Body of pancreas (tissue), 4 donors: ENCODE data around the gene SEC24D. TPM values are rescaled to one million over a fixed set of nuclear protein-coding genes. Genes with fewer than 3 reads are reported as not detected.
A peak's percentile ranks its signal among the peaks of the same experiment; 100 is the strongest.

Experiments
- ATAC-seq: fragments of 150-250 bp; one replicate; pipeline ENCODE4 v1.9.1; 2016
- DNase-seq, 4 donors: peaks; one replicate each; pipeline ENCODE4 v3.0.0-alpha.2; 2019
- H3K27ac ChIP-seq, 4 donors: fragments of 200-600 bp; sonication (generic); 1 replicate in 3 of 4; 2 replicates in 1 of 4; pipeline versions ENCODE4 v1.5.1 to v1.6.1; 2016 to 2019; ENCODE audit warnings: mild to moderate bottlenecking in 1 of 4, mixed read lengths in 1 of 4, moderate library complexity in 1 of 4
- H3K27me3 ChIP-seq, 2 donors: fragments of 200-600 bp; sonication (generic); one replicate each; pipeline ENCODE4 v1.6.0; 2016; ENCODE audit warnings: mild to moderate bottlenecking in 1 of 2
- H3K36me3 ChIP-seq, 2 donors: fragments of 200-600 bp; sonication (generic); replicated peaks in 1 of 2; 2 replicates each; pipeline ENCODE4 v1.5.1; 2016; ENCODE audit warnings: low read depth in 2 of 2; ENCODE audit not compliant: insufficient read depth in 1 of 2
- H3K4me1 ChIP-seq: fragments of 200-600 bp; sonication (generic); one replicate; pipeline ENCODE4 v1.6.0; 2016
- H3K4me3 ChIP-seq, 2 donors: fragments of 200-600 bp; sonication (generic); 1 replicate in 1 of 2; 2 replicates in 1 of 2; pipeline ENCODE4 v1.5.1; 2016 to 2019
- H3K9me3 ChIP-seq, 3 donors: fragments of 200-600 bp; sonication (generic); 1 replicate in 2 of 3; 2 replicates in 1 of 3; pipeline ENCODE4 v1.5.1; 2016
- CTCF ChIP-seq, 7 experiments: fragments of 450-650 bp in 4 of 7; fragments of 200-600 bp in 3 of 7; sonication (generic) in 3 of 7; IDR thresholded peaks; one replicate each; pipeline ENCODE4 v1.5.1; 2016 to 2019; ENCODE audit warnings: antibody characterized with exemption in 7 of 7
- POLR2A ChIP-seq, 3 donors: fragments of 450-650 bp; IDR thresholded peaks; one replicate each; pipeline ENCODE4 v1.6.1; 2016; ENCODE audit warnings: antibody characterized with exemption in 3 of 3, mild to moderate bottlenecking in 2 of 3
- WGBS, 2 donors: methylation state at CpG; one replicate each; pipeline ENCODE4 v1.1.5; 2017; 5-methylcytosine and 5-hydroxymethylcytosine counted together
- intact Hi-C: fragments of 100-400 bp; cut with DNase I; formaldehyde crosslinking; loops from one replicate; pipeline ENCODE4 v1.15.1; 2023
- total RNA-seq, 2 donors: library from RNA; depleted of rRNA; stranded (reverse); fragments of >200 nt; gene quantifications; one replicate each; pipeline ENCODE4 v1.1.0, GENCODE V29; 2016

Gene SEC24D
- total RNA-seq, 2 donors from 2014 or later = 39.7 to 58.7 TPM

GRCh38 chr4:118714682-118715081, 121.2 kb downstream of the SEC24D start:
- TF ChIP-seq POLR2A (IDR thresholded peaks at IDR 0.05) = no peak
- intact Hi-C loops = no loop called here
- H3K4me1 ChIP-seq = no peaks in the 10 kb centered on the region
- H3K4me3 ChIP-seq = no peak overlapping the region
- no peak overlapping the region for H3K27ac ChIP-seq
- 93 to 95% methylated on average over 4 of the region's 4 CpGs for WGBS, 2 donors
- no peaks in the 10 kb centered on the region for H3K36me3 ChIP-seq
- ATAC-seq (no peak), DNase-seq (no peak)
- no peaks in the 10 kb centered on the region for H3K9me3 ChIP-seq
- H3K27me3 ChIP-seq = no peaks in the 10 kb centered on the region

GRCh38 chr4:118712872-118713271, 123.1 kb downstream of the SEC24D start:
- Histone ChIP-seq H3K27me3 (no peaks in the 10 kb centered on the region), H3K9me3 (no peaks in the 10 kb centered on the region), H3K36me3 (no peaks in the 10 kb centered on the region), H3K4me1 (no peaks in the 10 kb centered on the region), H3K27ac (no peak overlapping the region), H3K4me3 (no peak overlapping the region)
- WGBS, 2 donors = 75 to 77% methylated on average over 1 of the region's 1 CpG
- intact Hi-C loops = no loop called here
- DNase-seq (no peak), ATAC-seq (no peak)
- TF ChIP-seq CTCF (IDR thresholded peaks at IDR 0.05) (no peak), POLR2A (IDR thresholded peaks at IDR 0.05) (no peak)

- TF ChIP-seq CTCF (IDR thresholded peaks at IDR 0.05) = no peak
- no peak for TF ChIP-seq POLR2A (IDR thresholded peaks at IDR 0.05)
These were observed 124.9 kb downstream of the SEC24D start for GRCh38 chr4:118711052-118711451.

GRCh38 chr4:118703118-118703517, 132.8 kb downstream of the SEC24D start:
- Histone ChIP-seq H3K27ac (no peak overlapping the region), H3K36me3 (peaks cover 0 to 20% of the 10 kb centered on the region in 2 donors), H3K4me3 (no peak overlapping the region), H3K4me1 (peaks cover 4% of the 10 kb centered on the region), H3K27me3 (no peaks in the 10 kb centered on the region), H3K9me3 (no peaks in the 10 kb centered on the region)
- TF ChIP-seq CTCF (IDR thresholded peaks at IDR 0.05) = no peak
- TF ChIP-seq POLR2A (IDR thresholded peaks at IDR 0.05) = no peak
- DNase-seq (no peak), ATAC-seq (no peak)
- 47 to 49% methylated on average over 2 of the region's 2 CpGs for WGBS, 2 donors
- intact Hi-C loops = no loop called here

More at GRCh38 chr4:118711052-118711451, 124.9 kb downstream of the SEC24D start:
- no peak overlapping the region for H3K27ac ChIP-seq
- ATAC-seq = no peak
- no peaks in the 10 kb centered on the region for H3K27me3 ChIP-seq
- intact Hi-C loops = no loop called here
- no peak overlapping the region for H3K4me3 ChIP-seq
- H3K9me3 ChIP-seq = no peaks in the 10 kb centered on the region
- no peak for DNase-seq
- H3K4me1 ChIP-seq = no peaks in the 10 kb centered on the region
- 90 to 94% methylated on average over 2 of the region's 2 CpGs for WGBS, 2 donors
- H3K36me3 ChIP-seq = peaks cover 0 to 3% of the 10 kb centered on the region in 2 donors

- TF ChIP-seq CTCF (IDR thresholded peaks at IDR 0.05) (peak in 4 of 7 experiments; percentile 28 to 43 (median 38)), POLR2A (IDR thresholded peaks at IDR 0.05) (peak in 2 of 3 donors; percentile 72 to 74)
- WGBS, 2 donors = 3 to 5% methylated on average over 33 to 42 of the region's 42 CpGs
- Histone ChIP-seq H3K4me3 (peak within 1 kb of the TSS; percentile 29 to 39), H3K27me3 (no peaks in the 10 kb centered on the region), H3K27ac (peak within 1 kb of the TSS; percentile 76 to 92 (median 89)), H3K4me1 (peaks cover 18% of the 10 kb centered on the region), H3K36me3 (peaks cover 0 to 2% of the 10 kb centered on the region in 2 donors), H3K9me3 (no peaks in the 10 kb centered on the region)
- intact Hi-C loops = no loop called here
- DNase-seq = peak; percentile 92 to 96 (median 93)
- ATAC-seq = peak; percentile 98
These were observed 150.8 kb downstream of the SEC24D start, which contains the start of gene METTL14 for GRCh38 chr4:118684873-118685811. Gene METTL14, plus strand, starts transcription at chr4:118685392. Its CDS starts 143 bp downstream, at chr4:118685535.
